Uterus (tissue), 4 donors: ENCODE data around the gene KLHL18. TPM values are rescaled to one million over a fixed set of nuclear protein-coding genes. Genes with fewer than 3 reads are reported as not detected.
"Not testable (repeated sequence)": the region's sequence is repeated elsewhere in the genome, so short reads cannot be mapped to it uniquely, and the experiment has no call there.

Experiments used
- DNase-seq, 2 donors: peaks; one replicate each; pipeline ENCODE4 v3.0.0-alpha.2; 2019 to 2020
- H3K27ac ChIP-seq, 2 donors: fragments of 200-600 bp; sonication (generic); 1 replicate in 1 of 2; 2 replicates in 1 of 2; pipeline ENCODE4 v1.5.1; 2016 to 2018
- H3K27me3 ChIP-seq, 2 donors: fragments of 200-600 bp; sonication (generic); one replicate each; pipeline ENCODE4 v1.5.1; 2018 to 2019; ENCODE audit warnings: control low read depth in 1 of 2
- H3K36me3 ChIP-seq, 2 donors: fragments of 200-600 bp; sonication (generic); one replicate each; pipeline ENCODE4 v1.5.1; 2019; ENCODE audit warnings: control low read depth in 1 of 2
- H3K4me1 ChIP-seq, 2 donors: fragments of 200-600 bp; sonication (generic); one replicate each; pipeline ENCODE4 v1.5.1; 2018 to 2019; ENCODE audit warnings: control low read depth in 1 of 2
- H3K4me3 ChIP-seq, 2 donors: fragments of 200-600 bp; sonication (generic); 1 replicate in 1 of 2; 2 replicates in 1 of 2; pipeline ENCODE4 v1.5.1; 2018 to 2019; ENCODE audit warnings: mild to moderate bottlenecking in 1 of 2
- H3K9me3 ChIP-seq, 2 donors: fragments of 200-600 bp; sonication (generic); one replicate each; pipeline ENCODE4 v1.5.1; 2019; ENCODE audit warnings: control low read depth in 1 of 2
- POLR2A ChIP-seq, 2 donors: fragments of 450-650 bp; IDR thresholded peaks; one replicate each; pipeline ENCODE4 v1.6.1; 2016; ENCODE audit warnings: antibody characterized with exemption in 2 of 2, mild to moderate bottlenecking in 1 of 2, moderate library complexity in 1 of 2
- intact Hi-C: fragments of 100-400 bp; cut with DNase I; formaldehyde crosslinking; loops from one replicate; pipeline ENCODE4 v1.15.1; 2023; ENCODE audit warnings: low total_unique reads
- total RNA-seq, 4 donors: library from RNA; depleted of rRNA in 3 of 4; stranded (reverse); fragments of >200 nt in 3 of 4; gene quantifications; one replicate each; pipeline versions ENCODE4 v1.1.0 to v1.2.4, GENCODE V29; 2014 to 2023
- TF ChIP-seq, protein P1 (sequence below), 4 experiments: fragments of 200-600 bp in 2 of 4; fragments of 450-650 bp in 2 of 4; sonication (generic) in 2 of 4; IDR thresholded peaks; one replicate each; pipeline ENCODE4 v1.5.1; 2016 to 2019; ENCODE audit warnings: antibody characterized with exemption in 4 of 4, mild to moderate bottlenecking in 2 of 4, moderate library complexity in 1 of 4
- donor health status: DM: yes; HTN: yes; CAD: no.

The KLHL18 gene
- total RNA-seq, 4 donors from 2014 or later = 1.3 to 32.9 (median 15.0) TPM

GRCh38 chr3:47288966-47289910 lies 6.5 kb downstream of the KLHL18 start:
- H3K9me3 ChIP-seq = no peaks in the 10 kb centered on the region
- DNase-seq = no peak
- intact Hi-C loops = no loop called here
- no peak overlapping the region for H3K27ac ChIP-seq
- H3K4me1 ChIP-seq = peaks cover 5% of the 10 kb centered on the region in 2 donors
- no peaks in the 10 kb centered on the region for H3K27me3 ChIP-seq
- no peak for TF ChIP-seq POLR2A (IDR thresholded peaks at IDR 0.05)
- TF ChIP-seq, protein P1, sequence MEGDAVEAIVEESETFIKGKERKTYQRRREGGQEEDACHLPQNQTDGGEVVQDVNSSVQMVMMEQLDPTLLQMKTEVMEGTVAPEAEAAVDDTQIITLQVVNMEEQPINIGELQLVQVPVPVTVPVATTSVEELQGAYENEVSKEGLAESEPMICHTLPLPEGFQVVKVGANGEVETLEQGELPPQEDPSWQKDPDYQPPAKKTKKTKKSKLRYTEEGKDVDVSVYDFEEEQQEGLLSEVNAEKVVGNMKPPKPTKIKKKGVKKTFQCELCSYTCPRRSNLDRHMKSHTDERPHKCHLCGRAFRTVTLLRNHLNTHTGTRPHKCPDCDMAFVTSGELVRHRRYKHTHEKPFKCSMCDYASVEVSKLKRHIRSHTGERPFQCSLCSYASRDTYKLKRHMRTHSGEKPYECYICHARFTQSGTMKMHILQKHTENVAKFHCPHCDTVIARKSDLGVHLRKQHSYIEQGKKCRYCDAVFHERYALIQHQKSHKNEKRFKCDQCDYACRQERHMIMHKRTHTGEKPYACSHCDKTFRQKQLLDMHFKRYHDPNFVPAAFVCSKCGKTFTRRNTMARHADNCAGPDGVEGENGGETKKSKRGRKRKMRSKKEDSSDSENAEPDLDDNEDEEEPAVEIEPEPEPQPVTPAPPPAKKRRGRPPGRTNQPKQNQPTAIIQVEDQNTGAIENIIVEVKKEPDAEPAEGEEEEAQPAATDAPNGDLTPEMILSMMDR (IDR thresholded peaks at IDR 0.05) = no peak
- H3K36me3 ChIP-seq = no peaks in the 10 kb centered on the region
- H3K4me3 ChIP-seq = no peak overlapping the region

DNA sequence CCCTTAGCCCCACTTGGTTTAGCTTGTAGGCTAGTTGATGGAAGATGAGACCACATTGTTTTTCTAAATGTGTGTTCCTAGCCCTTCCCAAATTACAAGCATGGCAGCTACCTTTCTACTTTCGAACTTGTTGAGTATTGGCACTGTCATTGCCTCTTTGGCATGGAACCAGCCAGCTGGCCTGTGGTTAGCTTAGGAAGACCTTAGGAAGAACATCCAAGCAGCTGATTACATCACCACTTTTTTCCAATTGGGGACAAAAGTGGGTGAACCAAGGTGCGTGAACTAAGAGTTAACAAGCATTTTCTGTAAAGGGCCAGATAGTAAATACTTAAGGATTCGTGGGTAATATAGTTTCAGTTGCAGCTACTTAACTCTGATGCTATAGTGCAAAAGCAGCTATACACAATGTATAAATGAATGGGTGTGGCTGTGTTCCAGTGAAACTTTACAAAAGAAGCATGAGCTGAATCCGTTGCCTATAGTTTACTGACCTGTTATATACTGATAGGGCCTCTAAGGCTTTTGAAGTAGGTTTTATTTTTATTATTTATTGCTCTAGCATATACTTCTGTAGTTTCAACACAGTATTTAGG lies 8.5 kb downstream of the KLHL18 start:
- Histone ChIP-seq H3K27me3 (no peaks in the 10 kb centered on the region), H3K36me3 (no peaks in the 10 kb centered on the region), H3K9me3 (no peaks in the 10 kb centered on the region), H3K27ac (no peak overlapping the region), H3K4me3 (no peak overlapping the region), H3K4me1 (no peaks in the 10 kb centered on the region)
- no peak for DNase-seq
- TF ChIP-seq, protein P1 (IDR thresholded peaks at IDR 0.05) = no peak
- no peak for TF ChIP-seq POLR2A (IDR thresholded peaks at IDR 0.05)
- intact Hi-C loops = no loop called here

DNA sequence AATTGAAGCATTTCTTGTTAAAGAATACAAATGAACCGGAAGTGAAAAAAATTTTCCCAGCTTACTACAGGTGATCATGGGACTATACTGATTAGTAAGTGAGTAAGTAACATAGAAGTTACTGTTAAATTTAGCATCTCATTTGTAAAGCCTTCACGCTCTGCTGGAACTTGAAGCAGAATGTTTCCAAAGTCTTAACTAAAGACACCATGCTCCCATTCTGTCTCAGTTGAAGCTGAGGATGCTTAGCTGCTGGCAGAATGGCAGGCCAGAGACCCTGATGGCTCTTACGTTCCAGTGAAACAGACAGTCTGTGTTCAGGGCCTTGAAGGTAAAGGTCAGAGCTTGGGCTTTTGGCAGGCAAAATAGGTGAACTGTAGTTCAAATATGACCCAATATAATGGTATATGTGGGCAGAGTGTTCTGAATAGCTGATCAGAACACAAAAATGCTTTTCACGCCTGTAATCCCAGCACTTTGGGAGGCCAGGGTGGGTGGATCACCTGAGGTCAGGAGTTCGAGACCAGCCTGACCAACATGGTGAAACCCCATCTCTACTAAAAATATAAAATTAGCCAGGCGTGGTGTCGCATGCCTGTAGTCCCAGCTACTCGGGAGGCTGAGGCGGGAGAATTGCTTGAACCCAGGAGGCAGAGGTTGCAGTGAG lies 9.1 kb downstream of the KLHL18 start:
- H3K9me3 ChIP-seq, intact Hi-C loops, H3K27me3 ChIP-seq, DNase-seq, H3K36me3 ChIP-seq, H3K27ac ChIP-seq, H3K4me3 ChIP-seq, H3K4me1 ChIP-seq: not testable (repeated sequence)

DNA sequence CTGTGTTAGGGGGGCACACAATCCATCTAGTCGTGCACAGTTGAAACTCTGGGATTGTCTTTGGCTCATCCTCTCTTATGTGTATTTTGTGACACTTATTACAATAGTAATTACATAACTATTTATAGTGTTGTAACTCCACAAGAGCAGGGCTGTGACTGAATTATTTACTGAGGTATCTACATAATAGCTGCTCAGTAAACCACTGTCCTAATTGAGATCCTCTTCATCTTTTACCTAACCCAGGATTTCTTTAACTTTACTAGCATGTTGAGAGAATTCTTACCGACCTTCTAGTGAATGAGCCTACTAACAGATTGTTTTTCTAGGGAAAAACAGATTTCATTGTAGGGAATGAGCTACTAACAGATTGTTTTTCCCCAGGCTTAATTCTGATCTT lies 11.1 kb downstream of the KLHL18 start:
- Histone ChIP-seq H3K4me1 (no peaks in the 10 kb centered on the region), H3K27ac (no peak overlapping the region), H3K9me3 (no peaks in the 10 kb centered on the region), H3K4me3 (no peak overlapping the region), H3K36me3 (no peaks in the 10 kb centered on the region), H3K27me3 (no peaks in the 10 kb centered on the region)
- intact Hi-C loops = no loop called here
- no peak for TF ChIP-seq POLR2A (IDR thresholded peaks at IDR 0.05)
- TF ChIP-seq, protein P1 (IDR thresholded peaks at IDR 0.05) = no peak
- DNase-seq = no peak

- Histone ChIP-seq H3K4me1 (no peaks in the 10 kb centered on the region), H3K36me3 (no peaks in the 10 kb centered on the region), H3K9me3 (no peaks in the 10 kb centered on the region), H3K27me3 (no peaks in the 10 kb centered on the region), H3K27ac (no peak overlapping the region), H3K4me3 (no peak overlapping the region)
- TF ChIP-seq, protein P1 (IDR thresholded peaks at IDR 0.05) = no peak
- TF ChIP-seq POLR2A (IDR thresholded peaks at IDR 0.05) = no peak
- no peak for DNase-seq
- intact Hi-C loops = no loop called here
These were observed 11.6 kb downstream of the KLHL18 start for GRCh38 chr3:47294392-47294791.
